CD4-positive, alpha-beta T cell (primary cell): ENCODE data around the gene IL1R1. TPM values are rescaled to one million over a fixed set of nuclear protein-coding genes. Genes with fewer than 3 reads are reported as not detected.
"Not testable (repeated sequence)": the region's sequence is repeated elsewhere in the genome, so short reads cannot be mapped to it uniquely, and the experiment has no call there.

Experiments used
- ATAC-seq: fragments of 200-7000 bp; cut with Tn5 transposase; one replicate; pipeline ENCODE4 v1.10.0; 2022; ENCODE audit warnings: mild to moderate bottlenecking; ENCODE audit not compliant: poor library complexity
- CTCF ChIA-PET: fragments of 350-600 bp; sonication (Branson Sonifier 250); formaldehyde crosslinking; loops from one replicate; lab custom pipeline; 2021; ENCODE audit warnings: antibody characterized with exemption, inconsistent platforms; lab: Charles Lee
- POLR2A ChIA-PET: fragments of 350-600 bp; sonication (Branson Sonifier 250); formaldehyde crosslinking; loops from one replicate; lab custom pipeline; 2021; ENCODE audit warnings: antibody characterized with exemption, inconsistent platforms; lab: Charles Lee
- DNase-seq, 14 experiments: peaks; one replicate each; pipeline ENCODE4 v3.0.0-alpha.2; 2013 to 2020; ENCODE audit warnings: mixed read lengths in 2 of 14
- H3K27ac ChIP-seq, 2 donors: one replicate each; pipeline versions ENCODE4 v1.5.1 to v1.7.0; 2013; ENCODE audit warnings: low read length in 2 of 2, low read depth in 1 of 2, mild to moderate bottlenecking in 1 of 2
- H3K27me3 ChIP-seq, 2 experiments: 1 replicate in 1 of 2; 2 replicates in 1 of 2; pipeline versions ENCODE4 v1.6.1 to v1.7.0; 2013; ENCODE audit warnings: low read length in 2 of 2, control low read depth in 1 of 2, mild to moderate bottlenecking in 1 of 2, moderate library complexity in 1 of 2; ENCODE audit not compliant: insufficient read depth in 2 of 2, control insufficient read depth in 1 of 2
- H3K36me3 ChIP-seq: one replicate; pipeline ENCODE4 v1.6.1; 2013; ENCODE audit warnings: low read length, control low read depth; ENCODE audit not compliant: insufficient read depth
- H3K4me1 ChIP-seq: one replicate; pipeline ENCODE4 v1.6.1; 2013; ENCODE audit warnings: low read length, control low read depth; ENCODE audit not compliant: insufficient read depth
- H3K4me3 ChIP-seq: one replicate; pipeline ENCODE4 v1.5.1; 2013; ENCODE audit warnings: mild to moderate bottlenecking, low read length, moderate library complexity
- H3K9me3 ChIP-seq, 2 experiments: 1 replicate in 1 of 2; 2 replicates in 1 of 2; pipeline versions ENCODE4 v1.6.1 to v1.7.0; 2013; ENCODE audit warnings: low read length in 2 of 2, mild to moderate bottlenecking in 2 of 2, control low read depth in 1 of 2, moderate library complexity in 1 of 2; ENCODE audit not compliant: control insufficient read depth in 1 of 2, insufficient read depth in 1 of 2
- H3K27ac Mint-ChIP-seq: one replicate; pipeline ENCODE4 v1.8.0; 2020; ENCODE audit warnings: mixed read lengths
- H3K27me3 Mint-ChIP-seq: one replicate; pipeline ENCODE4 v1.8.0; 2021; ENCODE audit warnings: mixed read lengths
- H3K36me3 Mint-ChIP-seq: one replicate; pipeline ENCODE4 v1.8.0; 2021; ENCODE audit warnings: low read depth, mixed read lengths
- H3K4me1 Mint-ChIP-seq: one replicate; pipeline ENCODE4 v1.8.0; 2021; ENCODE audit warnings: low read depth, mixed read lengths
- H3K4me3 Mint-ChIP-seq: one replicate; pipeline ENCODE4 v1.8.0; 2020; ENCODE audit warnings: mild to moderate bottlenecking, mixed read lengths
- H3K9me3 Mint-ChIP-seq: one replicate; pipeline ENCODE4 v1.8.0; 2020; ENCODE audit warnings: mixed read lengths
- intact Hi-C, 2 experiments: fragments of 100-400 bp; cut with DNase I in 1 of 2; cut with micrococcal nuclease in 1 of 2; formaldehyde crosslinking; loops; one replicate each; pipeline versions ENCODE4 v1.15.1 to v1.9.0; 2023 to 2025; cut with DNase I, micrococcal nuclease
- total RNA-seq, 174 experiments: library from RNA in 2 of 174; stranded (reverse) in 2 of 174; gene quantifications; one replicate each; pipeline ENCODE4 v1.2.3 and lab custom pipeline; 2021 to 2026
- TF ChIP-seq, protein P1 (sequence below): fragments of 200-600 bp; IDR thresholded peaks from one replicate; pipeline ENCODE4 v1.8.0; 2022; ENCODE audit warnings: antibody characterized with exemption, mild to moderate bottlenecking

The IL1R1 gene
- total RNA-seq, 2 experiments from 2014 or later = 0.22 to 0.49 TPM

DNA sequence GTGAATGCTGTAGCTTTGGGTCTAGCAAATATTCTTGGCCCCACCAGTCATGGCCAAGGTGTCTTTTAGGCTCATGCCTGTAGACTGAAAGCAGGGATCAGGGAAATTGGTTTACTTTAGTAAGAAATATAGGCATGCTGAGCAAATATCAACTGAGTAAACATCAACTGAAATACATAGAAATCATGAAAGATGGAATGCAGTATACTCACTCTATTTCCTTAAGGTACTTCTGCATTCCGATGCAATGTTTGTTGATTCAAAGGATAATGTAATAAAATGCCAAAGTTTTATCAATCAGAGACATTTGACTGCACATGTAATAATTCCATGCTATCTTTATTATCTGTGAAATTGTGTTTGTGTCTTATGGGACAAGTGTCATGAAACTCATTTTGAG is 19.6 kb upstream of the IL1R1 start:
- TF ChIP-seq, protein P1, sequence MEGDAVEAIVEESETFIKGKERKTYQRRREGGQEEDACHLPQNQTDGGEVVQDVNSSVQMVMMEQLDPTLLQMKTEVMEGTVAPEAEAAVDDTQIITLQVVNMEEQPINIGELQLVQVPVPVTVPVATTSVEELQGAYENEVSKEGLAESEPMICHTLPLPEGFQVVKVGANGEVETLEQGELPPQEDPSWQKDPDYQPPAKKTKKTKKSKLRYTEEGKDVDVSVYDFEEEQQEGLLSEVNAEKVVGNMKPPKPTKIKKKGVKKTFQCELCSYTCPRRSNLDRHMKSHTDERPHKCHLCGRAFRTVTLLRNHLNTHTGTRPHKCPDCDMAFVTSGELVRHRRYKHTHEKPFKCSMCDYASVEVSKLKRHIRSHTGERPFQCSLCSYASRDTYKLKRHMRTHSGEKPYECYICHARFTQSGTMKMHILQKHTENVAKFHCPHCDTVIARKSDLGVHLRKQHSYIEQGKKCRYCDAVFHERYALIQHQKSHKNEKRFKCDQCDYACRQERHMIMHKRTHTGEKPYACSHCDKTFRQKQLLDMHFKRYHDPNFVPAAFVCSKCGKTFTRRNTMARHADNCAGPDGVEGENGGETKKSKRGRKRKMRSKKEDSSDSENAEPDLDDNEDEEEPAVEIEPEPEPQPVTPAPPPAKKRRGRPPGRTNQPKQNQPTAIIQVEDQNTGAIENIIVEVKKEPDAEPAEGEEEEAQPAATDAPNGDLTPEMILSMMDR = no peak
- H3K27ac Mint-ChIP-seq = no peak overlapping the region
- intact Hi-C loops = no loop called here
- H3K4me1 Mint-ChIP-seq = peaks cover 7% of the 10 kb centered on the region
- no peaks in the 10 kb centered on the region for H3K36me3 Mint-ChIP-seq
- CTCF ChIA-PET = interaction anchor here (1.5 kb wide), 1 partner anchor 10 kb away, joined by 3 read pairs; no protein-coding TSS in a partner anchor
- POLR2A ChIA-PET = no interaction called here
- Histone ChIP-seq H3K4me1 (no peaks in the 10 kb centered on the region), H3K9me3 (no peaks in the 10 kb centered on the region), H3K27ac (no peak overlapping the region), H3K27me3 (no peaks in the 10 kb centered on the region), H3K36me3 (no peaks in the 10 kb centered on the region), H3K4me3 (no peak overlapping the region)
- DNase-seq (no peak), ATAC-seq (no peak)
- no peak overlapping the region for H3K4me3 Mint-ChIP-seq
- no peaks in the 10 kb centered on the region for H3K9me3 Mint-ChIP-seq
- H3K27me3 Mint-ChIP-seq = no peaks in the 10 kb centered on the region

DNA sequence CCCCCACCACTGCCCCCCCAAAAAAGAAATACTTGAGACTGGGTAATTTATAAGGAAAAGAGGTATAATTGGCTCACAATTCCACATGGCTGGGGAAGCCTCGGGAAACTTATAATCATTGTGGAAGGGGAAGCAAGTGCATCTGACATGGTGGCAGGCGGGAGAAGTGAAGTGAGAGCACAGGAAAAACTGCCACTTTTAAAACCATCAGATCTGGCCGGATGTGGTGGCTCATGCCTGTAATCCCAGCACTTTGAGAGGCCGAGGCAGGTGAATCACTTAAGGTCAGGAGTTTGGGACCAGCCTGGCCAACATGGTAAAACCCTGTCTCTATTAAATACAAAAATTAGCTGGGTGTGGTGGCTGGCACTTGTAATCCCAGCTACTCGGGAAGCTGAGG is 18.1 kb upstream of the IL1R1 start:
- intact Hi-C loops, H3K27ac Mint-ChIP-seq, H3K4me1 ChIP-seq, DNase-seq, H3K4me1 Mint-ChIP-seq, CTCF ChIA-PET, H3K27me3 ChIP-seq, H3K4me3 Mint-ChIP-seq, H3K36me3 Mint-ChIP-seq, H3K9me3 ChIP-seq, H3K36me3 ChIP-seq, H3K4me3 ChIP-seq, ATAC-seq, H3K9me3 Mint-ChIP-seq, POLR2A ChIA-PET, H3K27me3 Mint-ChIP-seq, H3K27ac ChIP-seq: not testable (repeated sequence)

- DNase-seq = no peak
- Histone ChIP-seq H3K4me3 (no peak overlapping the region), H3K36me3 (no peaks in the 10 kb centered on the region), H3K27me3 (no peaks in the 10 kb centered on the region), H3K27ac (no peak overlapping the region), H3K9me3 (peaks cover 0 to under 1% of the 10 kb centered on the region in 2 experiments), H3K4me1 (no peaks in the 10 kb centered on the region)
- TF ChIP-seq, protein P1 = no peak
- peaks cover 7% of the 10 kb centered on the region for H3K4me1 Mint-ChIP-seq
- ATAC-seq = no peak
- intact Hi-C loops = no loop called here
- H3K9me3 Mint-ChIP-seq = no peaks in the 10 kb centered on the region
- no peak overlapping the region for H3K4me3 Mint-ChIP-seq
- no peak overlapping the region for H3K27ac Mint-ChIP-seq
- H3K36me3 Mint-ChIP-seq = no peaks in the 10 kb centered on the region
- POLR2A ChIA-PET = interaction anchor here (0.9 kb wide), 1 partner anchor 9 kb away, joined by 5 read pairs; no protein-coding TSS in a partner anchor
- CTCF ChIA-PET = no interaction called here
- no peaks in the 10 kb centered on the region for H3K27me3 Mint-ChIP-seq
These were observed 16.4 kb upstream of the IL1R1 start for GRCh38 chr2:102126169-102126568.

DNA sequence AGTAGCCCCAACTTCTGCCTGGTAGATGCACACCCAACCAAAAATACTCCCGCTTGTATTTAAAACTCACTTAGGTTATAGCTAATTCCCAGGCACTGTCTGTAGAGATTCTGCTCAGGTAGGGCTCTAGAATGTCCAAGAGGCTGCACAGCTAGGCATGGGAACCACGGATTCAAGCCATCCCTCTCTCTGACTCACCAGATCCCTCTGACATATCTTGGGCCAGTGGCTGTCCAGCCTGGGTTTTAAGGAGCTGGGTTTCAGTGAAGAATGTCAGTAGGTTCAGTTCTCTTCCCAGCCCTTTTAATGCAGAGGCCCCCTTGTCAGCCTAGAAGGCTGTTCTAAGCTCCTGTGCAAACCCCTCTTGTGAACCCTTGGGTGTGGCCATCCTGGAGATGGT is 15.9 kb upstream of the IL1R1 start:
- peaks cover 0 to 5% of the 10 kb centered on the region in 2 experiments for H3K9me3 ChIP-seq
- TF ChIP-seq, protein P1 = no peak
- H3K4me3 ChIP-seq = no peak overlapping the region
- no peaks in the 10 kb centered on the region for H3K4me1 ChIP-seq
- H3K36me3 Mint-ChIP-seq = no peaks in the 10 kb centered on the region
- no peak overlapping the region for H3K4me3 Mint-ChIP-seq
- no peak overlapping the region for H3K27ac ChIP-seq
- no peaks in the 10 kb centered on the region for H3K36me3 ChIP-seq
- CTCF ChIA-PET = no interaction called here
- no peaks in the 10 kb centered on the region for H3K27me3 ChIP-seq
- DNase-seq = no peak
- no peak for ATAC-seq
- peaks cover 7% of the 10 kb centered on the region for H3K4me1 Mint-ChIP-seq
- H3K27me3 Mint-ChIP-seq = no peaks in the 10 kb centered on the region
- H3K9me3 Mint-ChIP-seq = peaks cover 3% of the 10 kb centered on the region
- intact Hi-C loops = no loop called here
- POLR2A ChIA-PET = no interaction called here
- H3K27ac Mint-ChIP-seq = no peak overlapping the region
